Glutamatergic neuron (in vitro differentiated cells): ENCODE results near the gene RETSAT. TPM values are rescaled to one million over a fixed set of nuclear protein-coding genes. Genes with fewer than 3 reads are reported as not detected.
"Not testable (repeated sequence)": the region's sequence is repeated elsewhere in the genome, so short reads cannot be mapped to it uniquely, and the experiment has no call there.

Source experiments
- DNase-seq: peaks from one replicate; pipeline ENCODE4 v3.0.0; 2022
- H3K27ac Mint-ChIP-seq: one replicate; pipeline ENCODE4 v1.8.0; 2020; ENCODE audit warnings: mild to moderate bottlenecking, mixed read lengths, inconsistent platforms; ENCODE audit not compliant: unreplicated experiment
- H3K27me3 Mint-ChIP-seq: one replicate; pipeline ENCODE4 v1.8.0; 2020; ENCODE audit warnings: mild to moderate bottlenecking, moderate library complexity, mixed read lengths, inconsistent platforms; ENCODE audit not compliant: unreplicated experiment
- H3K36me3 Mint-ChIP-seq: one replicate; pipeline ENCODE4 v1.8.0; 2020; ENCODE audit warnings: mild to moderate bottlenecking, mixed read lengths, inconsistent platforms; ENCODE audit not compliant: unreplicated experiment
- H3K4me1 Mint-ChIP-seq: one replicate; pipeline ENCODE4 v1.8.0; 2020; ENCODE audit warnings: mild to moderate bottlenecking, low read depth, mixed read lengths, inconsistent platforms; ENCODE audit not compliant: unreplicated experiment
- H3K4me3 Mint-ChIP-seq: one replicate; pipeline ENCODE4 v1.8.0; 2020; ENCODE audit warnings: mild to moderate bottlenecking, mixed read lengths, inconsistent platforms; ENCODE audit not compliant: unreplicated experiment
- H3K9me3 Mint-ChIP-seq: one replicate; pipeline ENCODE4 v1.8.0; 2020; ENCODE audit warnings: mild to moderate bottlenecking, moderate library complexity, mixed read lengths, inconsistent platforms; ENCODE audit not compliant: unreplicated experiment
- total RNA-seq: library from RNA; stranded (reverse); fragmentation: NEBNext Ultra II Directional; extraction: Animal tissue kit (Norgen Biotek cat#: 25700); gene quantifications from one replicate; pipeline ENCODE4 v1.2.1, GENCODE V29; 2021; ENCODE audit not compliant: unreplicated experiment
- TF ChIP-seq, protein P1 (sequence below): fragments of 200-600 bp; sonication (generic); IDR thresholded peaks from one replicate; pipeline ENCODE4 v1.5.0; 2021; ENCODE audit not compliant: partially characterized antibody, unreplicated experiment

Gene RETSAT
- total RNA-seq, 1 donor from 2014 or later: 39.4 TPM

DNA sequence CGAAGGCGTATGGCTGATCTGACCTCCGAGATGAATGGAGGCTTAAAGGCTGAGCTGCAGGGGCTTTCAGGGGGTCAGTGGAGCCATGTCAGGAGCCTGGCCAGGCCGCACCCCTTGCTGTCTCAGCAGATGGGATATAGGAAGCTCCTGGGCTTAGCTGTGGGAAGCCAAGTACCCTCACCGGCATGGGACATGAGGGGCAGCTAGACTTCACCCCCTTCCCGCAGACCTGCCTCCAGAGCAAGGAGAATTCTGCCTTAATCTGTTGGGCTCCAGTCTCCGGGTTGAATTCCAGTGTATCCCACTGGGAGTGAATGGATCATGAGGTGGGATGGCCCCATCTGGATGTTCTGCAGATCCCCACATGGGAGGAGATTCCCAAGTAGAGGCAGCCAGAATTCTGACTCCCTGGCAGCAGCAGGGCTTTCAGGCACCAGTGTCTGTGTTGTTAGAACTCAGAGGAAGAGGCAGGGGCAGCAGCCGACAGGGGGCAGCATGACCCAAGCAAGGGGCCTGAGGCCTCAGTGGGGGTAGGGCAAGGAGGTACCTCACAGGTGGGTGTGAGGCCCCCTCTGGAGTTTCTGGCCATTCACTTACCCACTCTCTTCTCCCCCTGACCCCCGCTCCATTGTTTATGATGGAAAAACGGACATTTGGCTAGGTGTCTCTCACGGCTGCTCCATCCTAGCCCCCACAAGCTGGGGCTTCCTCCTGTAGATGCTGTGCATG is 36.8 kb upstream of the RETSAT start:
- Mint-ChIP-seq H3K27ac (no peak overlapping the region), H3K36me3 (peaks cover 4% of the 10 kb centered on the region), H3K4me1 (no peaks in the 10 kb centered on the region), H3K9me3 (no peaks in the 10 kb centered on the region), H3K4me3 (no peak overlapping the region), H3K27me3 (no peaks in the 10 kb centered on the region)
- TF ChIP-seq, protein P1, sequence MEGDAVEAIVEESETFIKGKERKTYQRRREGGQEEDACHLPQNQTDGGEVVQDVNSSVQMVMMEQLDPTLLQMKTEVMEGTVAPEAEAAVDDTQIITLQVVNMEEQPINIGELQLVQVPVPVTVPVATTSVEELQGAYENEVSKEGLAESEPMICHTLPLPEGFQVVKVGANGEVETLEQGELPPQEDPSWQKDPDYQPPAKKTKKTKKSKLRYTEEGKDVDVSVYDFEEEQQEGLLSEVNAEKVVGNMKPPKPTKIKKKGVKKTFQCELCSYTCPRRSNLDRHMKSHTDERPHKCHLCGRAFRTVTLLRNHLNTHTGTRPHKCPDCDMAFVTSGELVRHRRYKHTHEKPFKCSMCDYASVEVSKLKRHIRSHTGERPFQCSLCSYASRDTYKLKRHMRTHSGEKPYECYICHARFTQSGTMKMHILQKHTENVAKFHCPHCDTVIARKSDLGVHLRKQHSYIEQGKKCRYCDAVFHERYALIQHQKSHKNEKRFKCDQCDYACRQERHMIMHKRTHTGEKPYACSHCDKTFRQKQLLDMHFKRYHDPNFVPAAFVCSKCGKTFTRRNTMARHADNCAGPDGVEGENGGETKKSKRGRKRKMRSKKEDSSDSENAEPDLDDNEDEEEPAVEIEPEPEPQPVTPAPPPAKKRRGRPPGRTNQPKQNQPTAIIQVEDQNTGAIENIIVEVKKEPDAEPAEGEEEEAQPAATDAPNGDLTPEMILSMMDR: peak; percentile 10
- peak; percentile 70 for DNase-seq

DNA sequence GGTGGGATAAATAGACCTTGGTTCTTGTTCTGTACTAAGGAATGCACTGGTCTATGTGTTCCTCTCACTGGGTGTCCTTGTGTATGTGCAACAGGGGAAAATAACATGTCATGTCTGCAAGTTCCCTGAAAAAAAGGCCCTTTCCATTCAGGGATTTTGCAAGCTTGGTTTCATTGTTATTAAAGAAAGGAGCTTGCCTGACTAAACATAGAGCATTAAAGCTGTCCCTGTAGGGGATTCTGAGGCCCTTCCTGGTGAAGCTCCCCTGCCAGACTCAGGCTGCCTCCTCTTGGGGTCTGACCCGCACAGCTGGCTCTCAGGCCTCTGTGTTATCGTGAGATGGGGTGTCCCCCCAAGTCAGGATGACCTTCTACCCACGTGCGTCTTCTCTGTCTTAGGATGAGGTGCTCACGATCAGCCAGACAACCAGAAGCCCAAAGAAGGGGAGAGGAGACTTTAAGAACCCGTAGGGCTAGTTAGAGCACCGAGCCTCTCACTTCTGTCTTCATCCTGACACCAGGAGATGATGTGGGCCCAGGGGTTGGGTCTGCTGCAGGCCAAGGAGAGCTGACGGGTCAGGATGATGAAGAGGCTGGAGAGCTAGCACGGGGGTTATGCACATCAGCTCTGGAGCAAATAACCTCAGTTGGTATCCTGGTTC is 34.7 kb upstream of the RETSAT start:
- Mint-ChIP-seq H3K4me3 (no peak overlapping the region), H3K9me3 (no peaks in the 10 kb centered on the region), H3K27ac (no peak overlapping the region), H3K36me3 (peaks cover 4% of the 10 kb centered on the region), H3K27me3 (no peaks in the 10 kb centered on the region), H3K4me1 (peaks cover 3% of the 10 kb centered on the region)
- TF ChIP-seq, protein P1: no peak
- DNase-seq: no peak

DNA sequence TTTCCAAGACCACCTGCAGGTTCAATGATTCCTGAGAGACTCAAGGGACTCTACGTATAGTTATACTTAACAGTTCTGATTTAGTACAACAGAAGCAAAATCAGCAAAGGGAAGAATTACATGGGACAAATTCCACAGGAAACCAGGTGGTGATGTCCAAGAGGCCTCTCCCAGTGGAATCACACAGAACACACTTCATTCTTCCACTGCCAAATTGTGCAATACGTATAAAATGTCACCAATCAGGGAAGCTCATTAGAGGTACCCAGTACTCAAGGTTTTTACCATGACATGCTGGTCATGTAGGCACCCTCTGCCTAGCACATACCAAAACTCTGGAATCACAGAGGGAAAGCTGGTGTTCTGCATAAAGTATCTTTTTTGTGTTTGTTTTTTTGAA is 33.4 kb upstream of the RETSAT start:
- Mint-ChIP-seq H3K27ac (no peak overlapping the region), H3K36me3 (peaks cover 7% of the 10 kb centered on the region), H3K9me3 (no peaks in the 10 kb centered on the region), H3K4me1 (peaks cover 3% of the 10 kb centered on the region), H3K27me3 (no peaks in the 10 kb centered on the region), H3K4me3 (no peak overlapping the region)
- no peak for DNase-seq
- TF ChIP-seq, protein P1: no peak

DNA sequence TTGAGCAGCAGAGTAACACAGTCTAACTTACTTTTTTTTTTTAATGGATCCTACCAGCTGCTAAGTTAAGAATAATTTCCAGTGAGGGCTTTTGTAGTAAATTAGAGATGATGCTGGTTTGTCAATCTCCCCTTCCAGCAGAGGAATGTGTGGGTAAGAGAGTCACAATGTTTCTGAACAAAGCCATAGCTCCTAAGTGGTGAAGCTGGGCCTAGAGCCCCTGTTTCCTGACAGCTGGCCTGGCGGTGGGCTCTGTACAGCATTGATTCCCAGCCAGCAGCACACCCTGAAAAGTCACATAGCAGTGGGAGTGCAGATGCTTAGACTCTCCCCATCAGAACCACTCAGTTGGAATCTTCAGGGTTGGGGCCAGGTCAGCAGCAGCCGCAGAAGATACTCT is 31.4 kb upstream of the RETSAT start:
- no peaks in the 10 kb centered on the region for H3K9me3 Mint-ChIP-seq
- DNase-seq: no peak
- H3K4me3 Mint-ChIP-seq: no peak overlapping the region
- no peak overlapping the region for H3K27ac Mint-ChIP-seq
- H3K4me1 Mint-ChIP-seq: peaks cover 3% of the 10 kb centered on the region
- TF ChIP-seq, protein P1: no peak
- H3K36me3 Mint-ChIP-seq: peaks cover 9% of the 10 kb centered on the region
- H3K27me3 Mint-ChIP-seq: no peaks in the 10 kb centered on the region

DNA sequence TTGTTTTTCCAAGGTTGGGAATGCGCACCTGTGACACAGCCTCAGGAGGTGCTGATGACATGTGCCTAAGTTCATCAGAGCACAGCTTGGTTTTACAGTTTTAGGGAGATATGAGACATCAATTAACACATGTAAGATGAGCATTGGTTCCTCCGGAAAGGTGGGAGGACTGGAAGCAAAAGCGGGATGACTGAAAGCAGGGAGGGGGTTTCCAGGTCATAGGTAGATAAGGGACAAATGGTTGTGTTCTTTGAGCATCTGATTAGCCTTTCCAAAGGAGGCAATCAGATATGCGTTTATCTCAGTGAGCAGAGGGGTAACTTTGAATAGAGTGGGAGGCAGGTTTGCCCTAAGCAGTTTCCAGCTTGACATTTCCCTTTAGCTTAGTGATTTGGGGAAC is 29.5 kb upstream of the RETSAT start:
- Mint-ChIP-seq H3K4me3 (no peak overlapping the region), H3K4me1 (peaks cover 3% of the 10 kb centered on the region), H3K27me3 (no peaks in the 10 kb centered on the region), H3K36me3 (peaks cover 13% of the 10 kb centered on the region), H3K9me3 (no peaks in the 10 kb centered on the region), H3K27ac (no peak overlapping the region)
- no peak for DNase-seq
- TF ChIP-seq, protein P1: no peak

DNA sequence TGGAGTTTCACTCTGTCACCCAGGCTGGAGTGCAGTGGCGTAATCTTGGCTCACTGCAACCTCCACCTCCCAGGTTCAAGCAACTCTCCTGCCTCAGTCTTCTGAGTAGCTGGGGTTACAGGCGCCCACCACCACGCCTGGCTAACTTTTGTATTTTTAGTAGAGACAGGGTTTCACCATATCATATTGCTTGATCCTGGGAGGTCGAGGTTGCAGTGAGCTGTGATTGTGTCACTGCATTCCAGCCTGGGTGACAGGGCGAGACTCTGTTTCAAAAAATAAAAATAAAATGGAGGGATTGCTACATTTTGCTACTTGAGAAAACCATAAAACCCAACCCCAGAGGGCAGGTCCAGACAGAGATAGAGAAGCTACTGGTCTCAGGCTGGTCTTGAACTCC is 28.8 kb upstream of the RETSAT start:
- H3K4me1 Mint-ChIP-seq, H3K27me3 Mint-ChIP-seq, H3K4me3 Mint-ChIP-seq, H3K27ac Mint-ChIP-seq, DNase-seq, H3K9me3 Mint-ChIP-seq: not testable (repeated sequence)
- H3K36me3 Mint-ChIP-seq: peaks cover 20% of the 10 kb centered on the region
